GM19351 (cell line): ENCODE results near the gene MYO7A.

Experiments
- ATAC-seq: cut with Tn5 transposase; IDR thresholded peaks from one replicate; pipeline ENCODE4 v1.9.1; 2021; ENCODE audit warnings: mild to moderate bottlenecking, moderate library complexity; ENCODE audit not compliant: unreplicated experiment

MYO7A gene

GRCh38 chr11:77181799-77182541, 53.9 kb downstream of the MYO7A start:
- ATAC-seq = no peak

DNA sequence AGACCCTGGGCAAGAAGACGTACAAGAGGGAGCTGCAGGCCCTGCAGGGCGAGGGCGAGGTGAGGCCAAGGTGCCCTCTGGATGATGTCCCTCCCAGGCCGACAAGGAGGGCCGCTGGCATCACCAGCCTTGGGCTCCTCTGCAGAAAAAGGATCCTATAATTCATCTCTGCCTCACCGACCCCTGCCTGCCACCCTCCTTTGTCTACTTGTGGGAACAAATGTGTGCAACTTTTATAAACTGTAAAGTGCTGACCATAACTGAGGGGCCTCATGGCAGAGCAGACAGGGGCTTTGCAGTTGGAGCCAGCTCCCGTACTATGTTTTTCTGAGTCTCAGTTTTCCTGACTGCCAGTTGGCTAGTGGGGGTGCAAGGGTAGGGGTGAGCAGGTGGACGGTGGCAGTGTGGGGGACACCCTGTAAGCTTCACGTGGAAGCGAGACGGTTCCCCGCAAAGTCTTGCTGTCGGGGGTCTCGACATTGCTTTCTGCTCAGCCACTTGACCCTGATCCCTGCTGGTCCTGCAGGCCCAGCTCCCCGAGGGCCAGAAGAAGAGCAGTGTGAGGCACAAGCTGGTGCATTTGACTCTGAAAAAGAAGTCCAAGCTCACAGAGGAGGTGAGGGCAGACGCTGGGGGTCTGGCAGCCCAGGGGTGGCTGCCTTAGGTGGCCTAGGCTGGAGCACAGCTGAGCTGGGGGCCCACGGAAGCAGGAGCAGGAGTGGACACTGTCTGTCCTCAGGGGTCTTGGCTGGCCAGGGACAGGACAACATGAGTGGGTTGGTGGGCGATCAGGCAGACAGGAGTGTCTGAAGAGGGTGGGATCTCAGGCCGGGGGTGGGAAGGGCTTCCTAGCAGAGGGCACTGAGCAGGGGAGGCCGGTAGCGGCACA, 54.7 kb downstream of the MYO7A start:
- ATAC-seq = no peak

GRCh38 chr11:77183431-77183984, 55.5 kb downstream of the MYO7A start:
- no peak for ATAC-seq

- ATAC-seq = no peak
Observed at GRCh38 chr11:77184136-77184860, 56.3 kb downstream of the MYO7A start.

DNA sequence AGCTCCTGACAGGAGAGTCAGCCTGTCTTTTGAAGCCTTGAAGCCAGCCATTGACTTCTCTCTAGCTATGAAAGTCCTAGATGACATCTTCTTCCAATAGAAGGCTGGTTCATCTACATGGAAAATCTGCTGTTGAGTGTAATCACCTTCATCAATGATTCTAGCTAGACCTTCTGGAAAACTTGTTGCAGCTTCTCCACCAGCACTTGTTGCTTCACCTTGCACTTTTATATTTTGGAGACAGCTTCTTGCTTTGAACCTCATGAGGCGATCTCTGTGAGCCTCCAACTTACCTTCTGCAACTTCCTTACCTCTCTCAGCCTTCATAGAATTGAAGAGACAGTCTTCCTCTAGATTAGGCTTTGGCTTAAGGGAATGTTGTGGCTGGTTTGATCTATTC, 58.3 kb downstream of the MYO7A start:
- ATAC-seq = no peak

GRCh38 chr11:77187111-77187750, 59.2 kb downstream of the MYO7A start:
- ATAC-seq = no peak

DNA sequence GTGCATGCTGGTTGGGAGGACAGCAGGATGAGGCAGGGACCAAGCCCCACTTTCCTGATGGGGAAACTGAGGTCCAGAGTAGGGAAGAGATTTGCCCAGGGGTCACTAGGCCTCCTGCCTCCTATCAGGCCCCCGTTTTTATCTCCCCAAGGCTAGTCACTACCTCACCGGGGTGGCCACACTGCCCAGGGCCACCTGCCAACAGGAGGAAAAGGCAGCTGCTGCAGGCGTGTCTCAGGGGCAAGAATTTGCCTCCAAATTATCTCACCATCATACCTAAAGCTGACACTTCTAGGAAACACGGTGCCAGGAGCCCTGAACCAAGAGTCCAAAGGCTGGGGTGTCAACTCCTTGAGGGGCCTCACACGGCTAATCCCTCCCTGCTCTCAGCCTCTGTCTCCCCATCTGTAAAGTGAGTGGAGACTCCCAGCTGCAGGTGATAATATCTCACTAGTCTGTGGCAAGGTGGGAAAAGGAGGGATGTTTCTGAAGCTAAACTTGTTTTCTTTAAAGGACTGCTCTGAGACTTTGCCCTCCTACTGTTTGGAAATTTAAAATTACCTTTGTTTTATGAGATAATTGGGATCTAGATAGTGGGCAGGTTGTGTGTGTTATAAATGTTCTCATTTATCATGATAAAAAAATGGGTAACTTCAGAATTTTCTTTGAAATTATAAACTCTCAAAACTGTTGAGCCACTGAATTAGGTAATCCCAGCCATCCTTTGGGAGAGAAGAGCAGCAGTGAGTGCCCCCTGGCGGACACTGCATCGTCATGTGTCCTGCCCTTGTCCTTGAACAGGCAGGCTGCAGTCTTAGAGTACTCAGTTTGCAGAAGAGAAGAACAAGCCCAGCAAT, 60.0 kb downstream of the MYO7A start:
- no peak for ATAC-seq

DNA sequence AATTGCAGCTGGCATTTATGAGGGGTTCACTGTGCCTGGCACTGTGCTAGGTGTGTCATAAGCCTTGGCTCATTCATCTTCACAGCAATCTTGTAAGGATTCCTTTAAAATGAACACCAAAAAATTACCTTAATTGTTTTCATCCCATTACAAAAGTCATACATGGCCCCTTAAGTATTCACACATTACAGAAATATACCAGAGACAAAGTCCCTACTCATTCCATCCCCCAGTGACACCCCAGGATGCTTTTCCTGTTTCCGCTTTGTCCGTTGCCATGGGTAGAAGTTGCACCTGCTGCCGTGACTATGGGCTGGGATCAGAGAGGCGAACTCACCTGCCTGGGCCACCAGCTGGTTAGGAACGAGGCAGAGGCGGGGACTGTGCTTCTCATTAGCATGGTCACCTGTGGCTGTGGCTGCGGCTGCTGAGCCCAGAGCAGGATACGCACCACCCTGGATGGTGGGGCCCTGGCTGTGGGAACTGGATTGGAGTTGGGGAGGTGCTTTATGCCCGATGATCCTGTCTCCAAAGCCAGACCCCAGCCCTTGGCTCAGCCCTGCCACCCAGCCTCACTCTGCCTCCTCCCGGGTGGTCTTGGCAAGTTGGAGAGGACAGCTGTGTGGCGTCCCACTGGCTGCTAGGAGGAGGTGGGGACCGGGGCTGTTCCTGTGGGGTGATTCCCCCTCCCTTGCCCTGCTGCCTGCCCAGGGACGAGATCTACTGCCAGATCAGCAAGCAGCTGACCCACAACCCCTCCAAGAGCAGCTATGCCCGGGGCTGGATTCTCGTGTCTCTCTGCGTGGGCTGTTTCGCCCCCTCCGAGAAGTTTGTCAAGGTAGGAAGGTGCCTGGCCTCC, 60.8 kb downstream of the MYO7A start:
- ATAC-seq = no peak

DNA sequence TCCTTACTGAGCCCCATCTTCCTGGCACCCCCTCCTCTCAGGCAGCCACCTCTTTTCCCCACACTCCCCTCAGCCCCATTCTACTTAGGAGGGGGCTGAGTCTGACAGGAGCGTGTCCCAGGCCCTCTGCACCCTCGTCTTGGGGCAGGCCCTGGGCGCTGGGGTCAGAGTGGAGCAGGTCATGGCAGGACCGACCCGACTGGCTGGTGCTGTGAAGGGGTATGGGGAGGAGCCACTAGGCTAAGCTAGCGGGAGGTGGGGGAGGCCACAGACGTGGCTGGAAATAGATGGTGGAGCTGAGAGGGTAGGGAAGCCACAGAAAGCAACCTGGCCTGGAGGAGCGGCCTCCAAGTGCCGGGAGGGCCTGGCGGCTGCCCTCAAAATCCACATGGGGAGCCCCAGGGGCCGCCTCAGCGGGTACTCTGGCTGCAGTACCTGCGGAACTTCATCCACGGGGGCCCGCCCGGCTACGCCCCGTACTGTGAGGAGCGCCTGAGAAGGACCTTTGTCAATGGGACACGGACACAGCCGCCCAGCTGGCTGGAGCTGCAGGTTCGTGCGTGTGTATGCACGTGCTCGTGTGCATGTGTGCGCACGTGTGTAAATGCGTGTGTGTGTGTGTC, 61.7 kb downstream of the MYO7A start:
- ATAC-seq = no peak

DNA sequence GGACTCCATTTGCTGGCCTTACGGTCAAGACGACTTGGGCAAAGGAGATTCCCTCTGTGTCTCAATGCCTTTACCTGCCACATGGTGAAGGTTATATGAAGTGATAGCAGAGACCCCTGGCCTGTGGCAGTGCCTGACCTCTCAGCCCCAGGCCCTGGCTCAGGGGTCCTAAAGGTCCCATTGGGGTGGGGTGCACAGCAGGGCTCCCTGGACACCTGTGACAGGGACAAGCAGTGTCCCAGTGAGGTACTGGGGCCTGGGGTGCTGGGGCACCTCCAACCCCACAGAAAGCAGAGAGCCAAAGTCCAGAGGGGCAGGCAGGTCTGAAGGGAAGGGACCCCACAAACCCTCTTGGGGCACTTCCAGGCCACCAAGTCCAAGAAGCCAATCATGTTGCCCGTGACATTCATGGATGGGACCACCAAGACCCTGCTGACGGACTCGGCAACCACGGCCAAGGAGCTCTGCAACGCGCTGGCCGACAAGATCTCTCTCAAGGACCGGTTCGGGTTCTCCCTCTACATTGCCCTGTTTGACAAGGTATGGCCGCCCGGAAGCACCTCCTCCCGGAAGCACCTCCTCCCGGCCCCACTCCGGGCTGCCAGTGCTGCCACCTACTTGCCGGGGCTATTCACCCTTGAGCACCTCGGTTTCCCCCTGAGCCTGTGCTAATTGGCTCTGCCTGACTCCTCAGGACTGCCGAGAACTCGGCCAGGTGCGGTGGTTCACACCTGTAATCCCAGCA, 62.5 kb downstream of the MYO7A start:
- ATAC-seq = no peak

GRCh38 chr11:77191429-77191822, 63.4 kb downstream of the MYO7A start:
- no peak for ATAC-seq

DNA sequence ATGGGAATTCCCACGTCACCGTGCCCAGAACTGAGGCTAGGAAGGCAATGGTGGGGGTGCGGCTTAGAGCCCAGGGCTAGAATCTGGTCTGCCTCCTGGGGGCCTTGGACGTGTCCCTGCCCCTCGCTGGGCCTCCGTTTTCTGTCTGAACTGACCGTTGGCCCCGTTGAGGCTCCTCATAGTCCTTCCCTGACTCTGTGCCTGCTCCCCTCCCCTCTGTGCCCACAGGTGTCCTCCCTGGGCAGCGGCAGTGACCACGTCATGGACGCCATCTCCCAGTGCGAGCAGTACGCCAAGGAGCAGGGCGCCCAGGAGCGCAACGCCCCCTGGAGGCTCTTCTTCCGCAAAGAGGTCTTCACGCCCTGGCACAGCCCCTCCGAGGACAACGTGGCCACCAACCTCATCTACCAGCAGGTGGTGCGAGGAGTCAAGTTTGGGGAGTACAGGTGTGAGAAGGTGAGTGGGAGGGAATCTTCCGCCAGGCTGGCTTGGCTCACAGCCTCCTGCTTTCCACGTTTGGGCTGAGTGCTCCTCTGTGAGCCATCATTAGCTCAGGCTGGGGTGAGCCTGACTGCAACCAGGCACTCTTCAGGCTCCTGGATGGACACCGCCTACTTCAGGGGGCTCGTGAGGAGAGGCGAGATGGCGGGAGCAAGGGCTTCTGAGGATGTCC, 63.9 kb downstream of the MYO7A start:
- ATAC-seq = peak; percentile 71

- ATAC-seq = no peak
Observed at GRCh38 chr11:77193167-77193566, 65.1 kb downstream of the MYO7A start.

DNA sequence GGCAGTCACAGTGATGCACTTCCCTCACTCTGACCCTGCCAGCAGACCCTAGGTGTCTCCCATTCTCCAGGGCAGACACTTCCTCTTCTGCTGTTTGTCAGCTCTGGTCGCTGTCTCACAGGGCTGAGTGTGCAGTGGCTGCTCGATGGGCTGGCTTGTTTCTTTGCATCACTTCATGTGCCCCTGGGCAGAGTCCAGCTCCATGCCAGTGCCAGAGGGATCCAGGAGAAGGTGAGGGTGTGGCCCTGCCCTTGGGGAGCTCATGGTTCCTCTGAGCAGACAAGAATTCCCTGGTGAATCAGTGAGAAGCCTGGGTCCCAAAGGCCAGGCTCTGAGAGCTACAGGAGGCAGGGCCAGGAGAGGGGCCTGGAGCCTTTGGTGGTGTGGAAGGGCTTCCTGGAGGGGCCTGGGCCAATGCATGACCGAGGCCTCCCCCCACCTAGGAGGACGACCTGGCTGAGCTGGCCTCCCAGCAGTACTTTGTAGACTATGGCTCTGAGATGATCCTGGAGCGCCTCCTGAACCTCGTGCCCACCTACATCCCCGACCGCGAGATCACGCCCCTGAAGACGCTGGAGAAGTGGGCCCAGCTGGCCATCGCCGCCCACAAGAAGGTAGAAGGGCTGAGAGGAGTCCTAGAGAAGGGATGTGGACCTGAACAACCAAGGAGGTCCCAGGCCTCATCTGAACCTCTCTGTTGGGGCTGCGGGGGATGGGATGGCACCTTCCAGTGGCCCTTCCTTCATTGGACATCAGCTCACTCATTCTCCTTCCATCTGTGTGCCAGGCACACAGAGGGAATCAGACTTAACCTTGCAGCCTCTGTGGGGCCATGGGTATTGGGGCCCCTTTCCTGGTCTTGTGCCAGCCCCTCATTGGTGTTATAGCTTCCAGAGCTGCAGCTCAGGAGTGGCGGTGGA, 66.1 kb downstream of the MYO7A start:
- no peak for ATAC-seq

DNA sequence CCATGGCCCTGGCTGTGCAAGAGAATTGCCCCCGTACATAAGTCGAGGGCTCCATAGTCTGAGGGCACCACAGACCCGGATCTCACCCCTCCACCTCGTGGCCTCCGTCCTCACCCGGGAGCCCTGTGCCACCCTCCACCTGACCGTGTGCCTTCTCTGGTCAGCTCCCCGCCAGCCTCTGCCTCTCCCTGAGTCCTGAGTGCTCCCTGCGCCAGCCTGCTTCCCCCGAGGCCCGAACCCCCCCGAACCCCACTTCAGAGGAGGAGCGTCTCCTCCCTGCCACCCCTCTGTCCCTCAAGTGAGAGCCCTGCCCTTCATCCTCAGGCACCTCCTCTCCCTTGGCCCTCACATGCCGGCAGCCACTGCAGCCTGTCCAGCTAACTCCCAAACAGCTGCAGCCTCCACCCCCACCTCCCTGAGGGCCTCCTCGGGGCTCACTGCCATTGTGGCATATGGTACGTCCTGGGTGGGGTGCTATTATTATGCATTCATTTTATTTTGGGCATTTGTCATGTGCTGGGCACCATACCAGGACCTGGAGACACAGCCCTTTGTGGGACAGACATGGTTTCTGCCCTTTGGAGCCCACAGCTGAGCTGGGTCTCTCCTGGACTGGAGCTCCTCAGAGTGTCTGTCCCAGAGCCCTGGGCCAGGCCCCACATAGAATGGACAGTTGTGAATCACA, 67.2 kb downstream of the MYO7A start:
- no peak for ATAC-seq

DNA sequence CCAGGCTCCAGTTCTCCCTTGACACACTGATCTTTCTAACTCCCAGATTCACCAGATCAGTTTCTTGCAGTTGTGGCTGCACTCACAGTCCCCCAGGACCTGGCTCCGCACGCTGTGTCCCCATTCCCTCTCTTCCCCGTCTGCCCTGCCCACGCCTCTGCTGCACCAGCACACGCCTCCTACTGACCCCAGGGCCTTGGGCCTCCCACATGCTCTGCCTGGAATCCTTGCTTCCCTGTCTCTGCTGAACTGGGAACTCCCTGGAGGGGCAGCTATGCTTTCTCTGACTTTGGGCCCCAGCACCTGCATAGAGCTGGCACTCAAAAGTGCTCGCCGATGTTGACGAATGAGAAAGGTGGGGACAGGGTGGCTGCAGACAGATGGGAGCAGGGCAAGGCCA, 68.9 kb downstream of the MYO7A start:
- no peak for ATAC-seq
